GM23248 (cell line): Measurements from ENCODE around the gene METRNL. TPM values are rescaled to one million over a fixed set of nuclear protein-coding genes. Genes with fewer than 3 reads are reported as not detected.
A peak's percentile ranks its signal among the peaks of the same experiment; 100 is the strongest.

ENCODE experiments used
- DNase-seq: peaks from one replicate; pipeline ENCODE4 v3.0.0-alpha.2; 2015
- H2AFZ ChIP-seq: fragments of 200-600 bp; sonication (generic); 2 replicates; pipeline ENCODE4 v1.6.1; 2016; ENCODE audit warnings: antibody characterized with exemption
- H3F3A ChIP-seq: fragments of 200-600 bp; sonication (generic); 2 replicates; pipeline ENCODE4 v1.6.1; 2016; ENCODE audit warnings: mild to moderate bottlenecking, antibody characterized with exemption, mixed run types; ENCODE audit not compliant: insufficient read depth
- H3K27ac ChIP-seq: fragments of 200-600 bp; sonication (generic); 2 replicates; pipeline ENCODE4 v1.5.1; 2016; ENCODE audit warnings: mild to moderate bottlenecking
- H3K27me3 ChIP-seq: fragments of 200-600 bp; sonication (generic); replicated peaks from 2 replicates; pipeline ENCODE4 v1.6.1; 2016; ENCODE audit warnings: mild to moderate bottlenecking; ENCODE audit not compliant: insufficient read depth
- H3K36me3 ChIP-seq: fragments of 200-600 bp; sonication (generic); 2 replicates; pipeline ENCODE4 v1.6.1; 2016; ENCODE audit warnings: low read depth, mild to moderate bottlenecking
- H3K4me1 ChIP-seq: fragments of 200-600 bp; sonication (generic); 2 replicates; pipeline ENCODE4 v1.6.1; 2016; ENCODE audit warnings: mild to moderate bottlenecking; ENCODE audit not compliant: insufficient read depth
- H3K4me2 ChIP-seq: fragments of 200-600 bp; sonication (generic); one replicate; pipeline ENCODE4 v1.6.1; 2016; ENCODE audit warnings: mild to moderate bottlenecking; ENCODE audit not compliant: unreplicated experiment
- H3K4me3 ChIP-seq: fragments of 200-600 bp; sonication (generic); 2 replicates; pipeline ENCODE4 v1.5.1; 2016; ENCODE audit warnings: mild to moderate bottlenecking
- H3K79me2 ChIP-seq: fragments of 200-600 bp; sonication (generic); 2 replicates; pipeline ENCODE4 v1.6.1; 2016; ENCODE audit warnings: mild to moderate bottlenecking; ENCODE audit not compliant: insufficient read depth
- H3K9ac ChIP-seq: fragments of 200-600 bp; sonication (generic); 2 replicates; pipeline ENCODE4 v1.6.1; 2016; ENCODE audit warnings: mild to moderate bottlenecking
- H3K9me2 ChIP-seq: fragments of 200-600 bp; sonication (generic); 2 replicates; pipeline ENCODE4 v1.6.1; 2016; ENCODE audit warnings: mixed run types, mild to moderate bottlenecking, moderate library complexity; ENCODE audit not compliant: insufficient read depth
- H3K9me3 ChIP-seq: fragments of 200-600 bp; sonication (generic); one replicate; pipeline ENCODE4 v1.6.1; 2017; ENCODE audit warnings: low read depth
- H4K20me1 ChIP-seq: fragments of 200-600 bp; sonication (generic); 2 replicates; pipeline ENCODE4 v1.6.0; 2016; ENCODE audit not compliant: insufficient read depth
- EZH2 ChIP-seq: fragments of 200-600 bp; sonication (generic); IDR thresholded peaks from 2 replicates; pipeline ENCODE4 v1.6.1; 2018; ENCODE audit warnings: antibody characterized with exemption, mild to moderate bottlenecking; ENCODE audit not compliant: insufficient read depth, poor library complexity, severe bottlenecking
- EZH2phosphoT487 ChIP-seq: fragments of 200-600 bp; sonication (generic); IDR thresholded peaks from 2 replicates; pipeline ENCODE4 v1.6.1; 2018; ENCODE audit warnings: antibody characterized with exemption, moderate library complexity, mild to moderate bottlenecking, low read depth; ENCODE audit not compliant: insufficient read depth
- WGBS, 2 experiments: methylation state at CpG; one replicate each; pipeline ENCODE4 v1.1.6; 2015 to 2017; ENCODE audit warnings: low lambda C conversion rate in 2 of 2, low coverage in 1 of 2; ENCODE audit errors: missing lambda C conversion rate in 2 of 2; 5-methylcytosine and 5-hydroxymethylcytosine counted together
- in situ Hi-C: fragments of 300-500 bp; cut with MboI; formaldehyde crosslinking; loops from 2 replicates; pipeline ENCODE4 v1.15.0; 2020
- polyA plus RNA-seq: library from polyadenylated mRNA; unstranded; fragments of >200 nt; fragmentation: Nextera tagmentation; extraction: Ambion mirVana; gene quantifications from 2 replicates; pipeline ENCODE4 v1.2.1, GENCODE V29; 2016
- total RNA-seq: library from RNA; depleted of rRNA; stranded (reverse); fragments of >200 nt; shearing (Covaris generic); gene quantifications from 2 replicates; pipeline ENCODE4 v1.2.3, GENCODE V29; 2014

The METRNL gene
- total and polyA plus RNA-seq, 2 experiments from 2014 or later, result 28.4 to 305 TPM

- TF ChIP-seq EZH2phosphoT487, result no peak
- TF ChIP-seq EZH2, result no peak
- in situ Hi-C loops, result no loop called here
- 38 to 44% methylated on average over 28 to 30 of the region's 30 CpGs for WGBS, 2 experiments
- Histone ChIP-seq H3K4me1 (peaks cover 16% of the 10 kb centered on the region), H3K9ac (peak overlapping the region; percentile 74), H3K27ac (peak overlapping the region; percentile 89), H2AFZ (peak overlapping the region; percentile 41), H3K4me3 (peak overlapping the region; percentile 60), H3K79me2 (no peaks in the 10 kb centered on the region), H3K36me3 (no peaks in the 10 kb centered on the region), H4K20me1 (no peaks in the 10 kb centered on the region), H3K9me2 (no peaks in the 10 kb centered on the region), H3F3A (peaks cover 4% of the 10 kb centered on the region; the same call in 1 of the 2 replicates), H3K9me3 (no peaks in the 10 kb centered on the region), H3K27me3 (no peaks in the 10 kb centered on the region), H3K4me2 (peak overlapping the region; percentile 80)
- peak; percentile 86 for DNase-seq
Observed at GRCh38 chr17:83056583-83057396, 22.6 kb upstream of the METRNL start.

- H3K36me3 ChIP-seq, result no peaks in the 10 kb centered on the region
- H3K4me1 ChIP-seq, result peaks cover 13% of the 10 kb centered on the region
- TF ChIP-seq EZH2phosphoT487, result no peak
- TF ChIP-seq EZH2, result no peak
- no peaks in the 10 kb centered on the region for H4K20me1 ChIP-seq
- in situ Hi-C loops, result no loop called here
- H3K27me3 ChIP-seq, result no peaks in the 10 kb centered on the region
- H3F3A ChIP-seq, result peaks cover 4% of the 10 kb centered on the region; the same call in 1 of the 2 replicates
- no peak overlapping the region for H3K4me2 ChIP-seq
- no peak overlapping the region for H2AFZ ChIP-seq
- no peak overlapping the region for H3K9ac ChIP-seq
- no peak overlapping the region for H3K4me3 ChIP-seq
- no peaks in the 10 kb centered on the region for H3K9me3 ChIP-seq
- WGBS, 2 experiments, result 94% methylated on average over 14 of the region's 14 CpGs
- H3K27ac ChIP-seq, result no peak overlapping the region
- no peaks in the 10 kb centered on the region for H3K9me2 ChIP-seq
- no peak for DNase-seq
- no peaks in the 10 kb centered on the region for H3K79me2 ChIP-seq
Observed at GRCh38 chr17:83057397-83057761, 22.0 kb upstream of the METRNL start.

- Histone ChIP-seq H3K9me3 (no peaks in the 10 kb centered on the region), H4K20me1 (no peaks in the 10 kb centered on the region), H3K4me2 (no peak overlapping the region), H3K79me2 (no peaks in the 10 kb centered on the region), H3K27ac (no peak overlapping the region), H3K4me3 (no peak overlapping the region), H3K9ac (no peak overlapping the region), H3K9me2 (no peaks in the 10 kb centered on the region), H3K4me1 (peaks cover 13% of the 10 kb centered on the region), H2AFZ (no peak overlapping the region), H3F3A (peaks cover 4% of the 10 kb centered on the region; the same call in 1 of the 2 replicates), H3K36me3 (no peaks in the 10 kb centered on the region), H3K27me3 (no peaks in the 10 kb centered on the region)
- 91 to 94% methylated on average over 19 of the region's 19 CpGs for WGBS, 2 experiments
- in situ Hi-C loops, result no loop called here
- no peak for DNase-seq
- TF ChIP-seq EZH2phosphoT487 (no peak), EZH2 (no peak)
Observed at GRCh38 chr17:83057793-83058265, 21.6 kb upstream of the METRNL start.

GRCh38 chr17:83058266-83058798 is 21.1 kb upstream of the METRNL start:
- no peak for DNase-seq
- in situ Hi-C loops, result no loop called here
- Histone ChIP-seq H3K9ac (no peak overlapping the region), H3K4me3 (no peak overlapping the region), H3K9me3 (no peaks in the 10 kb centered on the region), H3F3A (peaks cover 4% of the 10 kb centered on the region; the same call in 1 of the 2 replicates), H3K27ac (no peak overlapping the region), H3K4me1 (peaks cover 13% of the 10 kb centered on the region), H4K20me1 (no peaks in the 10 kb centered on the region), H3K4me2 (no peak overlapping the region), H2AFZ (no peak overlapping the region), H3K9me2 (no peaks in the 10 kb centered on the region), H3K27me3 (no peaks in the 10 kb centered on the region), H3K36me3 (no peaks in the 10 kb centered on the region), H3K79me2 (no peaks in the 10 kb centered on the region)
- TF ChIP-seq EZH2, result no peak
- TF ChIP-seq EZH2phosphoT487, result no peak
- 90 to 95% methylated on average over 20 of the region's 20 CpGs for WGBS, 2 experiments
